ENCODE results near the gene CNTNAP5.

The CNTNAP5 gene

GRCh38 chr2:124025171-124025580, at the start of gene CNTNAP5:
TSS of gene CNTNAP5 (plus strand) at chr2:124025287. CDS start at chr2:124025651, 364 bp downstream.
- DNase-seq (ENCODE audit: low read depth), result no peak

DNA sequence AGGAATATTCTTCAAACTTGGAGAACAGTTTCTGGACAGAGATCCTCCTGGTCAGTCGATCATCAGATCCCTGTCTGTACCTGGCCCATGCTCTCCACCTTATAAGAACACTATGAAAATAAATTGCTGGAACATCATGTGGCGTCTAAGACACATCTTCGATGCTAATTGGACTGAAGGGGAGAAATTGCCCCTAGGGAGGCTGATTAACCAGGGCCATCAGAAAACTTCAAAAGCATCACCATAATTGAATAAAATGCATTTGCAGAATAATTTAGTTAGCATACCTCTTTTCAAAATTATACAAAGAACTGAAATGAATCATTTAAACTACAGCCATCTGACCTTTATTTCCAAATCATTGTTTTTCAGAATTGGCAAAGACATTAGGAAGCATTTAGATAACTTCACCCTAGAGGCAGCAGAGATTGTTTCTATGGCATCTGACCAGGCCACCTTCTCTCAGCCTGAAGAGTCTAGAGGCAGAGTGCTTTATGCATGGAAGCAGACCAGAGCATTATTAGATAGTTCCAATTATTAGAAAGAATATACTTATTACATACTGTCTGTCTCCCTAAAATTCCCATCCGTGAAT, 48.9 kb upstream of the CNTNAP5 start:
- no peak for DNase-seq (ENCODE audit: low read depth)

- no peak for DNase-seq (ENCODE audit: low read depth)
Measured at GRCh38 chr2:123993728-123994323, 31.3 kb upstream of the CNTNAP5 start.

GRCh38 chr2:123999681-124000080, 25.4 kb upstream of the CNTNAP5 start:
- DNase-seq (ENCODE audit: low read depth), result no peak

- no peak for DNase-seq (ENCODE audit: low read depth)
Measured at GRCh38 chr2:124001696-124002430, 23.2 kb upstream of the CNTNAP5 start.

- no peak for DNase-seq (ENCODE audit: low read depth)
Measured at GRCh38 chr2:124018890-124019289, 6.2 kb upstream of the CNTNAP5 start.

DNA sequence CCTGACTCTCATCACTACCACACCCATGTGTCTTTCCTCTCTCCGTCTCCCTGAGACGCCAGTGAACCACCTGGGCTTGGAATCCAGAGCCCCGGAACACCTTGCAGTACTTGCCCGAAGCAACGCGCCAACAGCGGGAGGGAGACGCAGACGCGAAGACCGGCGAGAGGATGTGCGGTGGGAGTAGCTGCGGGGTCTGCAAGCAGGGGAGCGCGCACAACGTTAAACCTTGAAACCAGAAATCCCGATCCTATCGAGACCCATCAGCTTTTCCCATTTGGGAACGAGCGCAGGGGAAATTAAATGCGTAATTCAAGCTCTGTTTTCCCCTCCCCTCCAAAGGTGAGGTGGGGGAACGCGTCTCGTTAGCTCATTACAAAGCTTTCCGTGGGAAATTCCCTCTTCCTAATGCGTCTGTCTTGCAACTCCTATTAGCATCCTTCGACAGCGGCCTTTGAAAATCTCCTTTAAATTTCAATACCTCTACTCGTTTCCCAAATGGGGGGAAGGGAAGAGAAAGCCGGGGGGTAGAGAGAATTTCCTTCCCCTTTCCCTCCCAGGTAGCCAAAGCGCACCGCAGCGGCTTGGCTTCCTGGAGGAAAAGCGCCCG, 421 bp upstream of the CNTNAP5 start:
- DNase-seq (ENCODE audit: low read depth), result no peak

DNA sequence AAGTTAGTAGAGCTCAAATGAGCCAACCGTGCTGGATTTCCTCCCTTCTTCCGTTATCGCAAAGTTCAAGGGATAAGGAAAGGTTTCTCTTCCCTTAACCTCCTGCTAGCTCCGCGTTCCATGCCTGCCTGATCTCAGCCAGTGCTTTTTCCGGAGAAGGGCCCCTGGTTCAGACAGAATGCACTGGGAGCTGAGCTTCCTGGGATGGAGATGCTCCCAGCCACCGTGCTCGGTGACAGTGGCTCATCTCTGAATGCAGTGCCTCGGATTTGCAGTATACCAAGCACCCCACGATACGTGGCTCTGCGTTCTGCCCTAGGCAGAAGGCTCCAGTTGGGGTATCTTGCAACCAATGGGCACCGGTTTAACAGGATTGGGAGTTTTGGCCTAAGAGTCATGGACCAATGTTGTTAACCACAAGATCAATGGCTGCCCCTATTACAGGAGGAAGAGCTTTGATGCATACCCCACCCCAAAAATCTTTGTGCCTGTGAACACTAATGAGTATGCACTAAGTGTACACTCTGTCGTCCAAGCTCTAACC, 876 bp downstream of the CNTNAP5 start:
- no peak for DNase-seq (ENCODE audit: low read depth)

GRCh38 chr2:124026503-124026902, 1.4 kb downstream of the CNTNAP5 start:
- no peak for DNase-seq (ENCODE audit: low read depth)

DNA sequence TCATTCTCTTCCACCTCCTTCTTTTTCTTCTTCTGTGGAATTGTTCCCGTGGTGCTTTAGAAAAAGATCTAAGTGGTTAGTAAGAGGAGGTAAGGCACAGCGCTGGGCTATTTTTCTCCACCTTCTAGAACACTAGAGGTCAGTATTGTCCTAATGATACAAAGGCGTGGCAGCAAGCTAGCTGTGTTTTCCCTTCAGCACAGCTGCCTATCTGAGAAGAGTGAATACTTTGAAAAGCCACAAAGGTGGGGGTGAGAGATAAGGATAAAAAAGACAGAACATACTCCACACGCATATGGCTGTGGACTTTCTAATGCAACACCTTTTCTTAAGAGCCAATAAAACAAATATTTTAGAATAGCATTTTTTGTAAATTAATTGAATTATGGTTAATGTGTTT, 2.1 kb downstream of the CNTNAP5 start:
- DNase-seq (ENCODE audit: low read depth), result no peak

DNA sequence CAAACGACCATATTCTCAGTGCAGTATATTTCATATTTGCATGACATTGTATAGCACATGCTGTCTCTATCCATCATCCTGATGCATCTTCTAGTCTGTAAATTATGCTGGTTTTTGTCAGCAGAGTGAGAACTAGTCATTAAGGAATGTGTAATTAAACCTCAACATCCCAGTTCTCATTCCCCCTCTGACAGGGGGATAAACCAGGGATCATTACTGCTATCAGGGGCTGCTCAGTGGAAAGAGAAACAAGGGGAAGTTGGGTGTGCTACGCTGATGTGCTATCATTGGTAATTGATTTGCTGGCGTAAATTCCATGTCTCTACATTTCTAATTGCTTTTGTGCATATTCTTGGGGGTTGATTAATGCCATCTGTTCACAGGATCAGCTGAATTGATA, 7.7 kb downstream of the CNTNAP5 start:
- no peak for DNase-seq (ENCODE audit: low read depth)

DNA sequence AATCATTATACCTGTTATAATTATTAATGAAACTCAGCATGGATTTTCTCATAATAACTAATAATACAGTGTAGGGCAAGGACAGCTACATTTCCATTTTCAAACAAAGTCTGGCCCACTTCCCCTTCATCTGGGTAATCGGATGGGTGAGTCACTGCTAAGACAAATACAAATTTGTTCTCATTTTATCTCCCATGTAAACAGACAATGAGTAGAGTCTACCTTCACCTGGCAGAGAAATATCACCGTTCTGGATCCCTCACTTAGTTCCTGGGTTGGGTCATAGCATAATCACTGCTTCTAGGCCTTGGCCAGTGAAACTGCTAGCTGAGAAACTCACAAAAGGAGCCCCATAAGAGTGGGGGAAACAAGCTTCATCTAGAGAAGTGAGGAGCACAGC, 9.2 kb downstream of the CNTNAP5 start:
- no peak for DNase-seq (ENCODE audit: low read depth)

- no peak for DNase-seq (ENCODE audit: low read depth)
Measured at GRCh38 chr2:124035001-124035400, 9.9 kb downstream of the CNTNAP5 start.

DNA sequence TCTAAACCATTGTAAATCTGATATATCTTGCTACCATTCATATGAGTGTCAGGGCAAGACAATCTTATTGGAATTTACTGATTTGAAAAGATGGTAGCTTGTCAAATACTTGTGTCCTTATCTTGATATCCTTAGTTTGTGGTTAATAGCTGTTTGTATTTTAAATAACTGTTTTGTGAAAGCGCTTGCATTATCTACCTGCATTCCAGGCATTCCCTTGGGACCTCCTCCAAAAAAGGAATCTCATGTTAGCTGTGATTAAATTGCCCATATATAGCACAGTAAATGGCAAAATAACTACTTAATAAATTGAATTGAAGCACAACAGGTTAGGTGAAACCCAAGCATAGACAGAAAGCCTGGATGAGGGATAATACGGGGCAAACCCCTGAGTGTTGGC, 13.9 kb downstream of the CNTNAP5 start:
- no peak for DNase-seq (ENCODE audit: low read depth)

- no peak for DNase-seq (ENCODE audit: low read depth)
Measured at GRCh38 chr2:124039762-124040291, 14.7 kb downstream of the CNTNAP5 start.

- no peak for DNase-seq (ENCODE audit: low read depth)
Measured at GRCh38 chr2:124045894-124046293, 20.8 kb downstream of the CNTNAP5 start.

DNA sequence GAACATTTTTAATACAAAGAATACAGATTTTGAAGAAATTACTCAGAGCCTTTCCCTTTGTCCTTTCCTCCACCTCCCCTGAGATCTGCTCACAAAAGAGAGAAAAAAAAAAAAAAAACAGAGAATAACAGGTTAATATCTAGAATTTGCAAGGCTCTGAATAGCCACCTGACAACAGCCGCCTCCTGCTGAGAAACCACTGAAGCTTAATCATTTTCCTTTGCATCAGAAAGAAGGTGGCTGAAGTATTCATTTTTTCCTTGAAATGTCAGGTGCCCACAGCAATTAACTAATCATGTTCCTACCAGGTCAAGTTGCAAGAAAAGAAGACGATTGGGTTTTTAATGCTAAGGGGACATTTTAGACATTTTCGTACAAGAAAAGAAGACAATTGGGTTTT, 21.2 kb downstream of the CNTNAP5 start:
- no peak for DNase-seq (ENCODE audit: low read depth)

- DNase-seq (ENCODE audit: low read depth), result no peak
Measured at GRCh38 chr2:124048102-124048501, 23.0 kb downstream of the CNTNAP5 start.

DNA sequence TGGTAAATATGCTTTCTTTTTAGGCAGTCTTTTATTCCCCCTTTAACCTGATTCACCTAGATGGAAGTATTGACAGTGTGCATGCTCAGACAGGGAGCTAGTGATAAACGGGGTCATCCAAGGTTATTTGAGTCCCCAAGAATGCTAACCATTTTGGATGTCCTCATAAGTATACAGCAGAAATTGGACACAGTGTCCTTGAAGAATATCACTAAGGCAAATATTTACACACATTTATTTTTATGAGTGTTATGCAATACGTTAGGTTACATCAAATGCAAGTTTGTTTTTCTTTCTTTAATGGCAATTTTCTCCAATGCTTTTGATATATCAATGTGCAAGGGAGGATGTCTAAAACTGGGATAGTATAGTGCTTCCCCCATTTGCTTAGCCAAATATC, 23.6 kb downstream of the CNTNAP5 start:
- no peak for DNase-seq (ENCODE audit: low read depth)

- no peak for DNase-seq (ENCODE audit: low read depth)
Measured at GRCh38 chr2:124049136-124049535, 24.0 kb downstream of the CNTNAP5 start.

DNA sequence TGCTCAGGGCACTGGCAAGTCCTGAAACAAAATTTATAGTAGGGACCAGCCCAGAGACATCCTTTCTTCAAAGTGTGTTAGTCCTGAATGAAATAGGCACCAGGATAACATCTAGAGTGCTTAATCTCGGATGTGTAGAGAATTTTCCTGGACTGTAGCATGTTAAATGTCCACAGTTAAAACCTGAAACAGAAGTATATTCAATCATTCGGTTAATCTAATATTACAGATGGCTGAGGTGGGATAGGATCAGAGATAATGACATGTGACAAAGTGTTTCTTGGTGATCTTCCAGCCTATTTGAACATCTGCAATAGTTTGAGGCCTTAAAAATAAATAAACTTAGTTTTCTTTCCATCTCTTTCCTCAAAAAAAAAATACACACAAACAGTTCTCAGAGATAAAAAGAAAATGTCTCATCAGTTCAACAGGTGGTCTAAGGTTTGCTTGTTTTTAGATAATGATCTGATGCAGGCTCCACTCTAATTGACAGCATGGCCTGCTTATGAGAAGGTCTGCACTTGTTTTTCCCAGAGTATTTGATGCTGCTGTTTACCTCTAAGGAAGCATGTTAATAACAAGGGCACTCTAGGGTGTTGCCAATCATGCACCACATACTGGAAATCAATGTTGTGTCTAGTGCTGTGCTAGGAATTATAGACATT, 25.9 kb downstream of the CNTNAP5 start:
- no peak for DNase-seq (ENCODE audit: low read depth)

DNA sequence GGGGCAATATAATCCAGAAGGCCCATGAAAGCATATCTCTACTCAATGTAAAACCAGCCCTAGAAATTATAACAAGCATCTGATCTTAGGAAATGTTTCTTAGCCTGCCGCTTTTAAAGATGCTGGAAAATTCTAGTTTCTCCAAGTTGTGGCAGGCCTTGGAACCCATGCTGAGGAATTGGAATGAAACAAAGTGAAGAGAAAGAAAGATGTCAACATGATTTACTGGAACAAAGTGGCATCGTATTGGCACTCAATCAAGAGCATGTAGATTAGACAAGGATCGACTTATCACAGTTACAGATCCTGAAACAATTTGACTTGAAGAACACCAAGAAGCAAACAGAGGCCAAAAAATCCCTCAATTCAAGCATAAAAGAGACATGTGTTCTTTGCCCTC, 28.7 kb downstream of the CNTNAP5 start:
- DNase-seq (ENCODE audit: low read depth), result no peak

Measured in activated T-helper 9 cell treated with anti-CD3 and anti-CD28 coated beads, Interleukin-2, amount 50 U/mL, for 16 hours (primary cell).